Panc1 (cell line): ENCODE results near the gene ADGRD1. TPM values are rescaled to one million over a fixed set of nuclear protein-coding genes. Genes with fewer than 3 reads are reported as not detected.

ENCODE experiments used
- ATAC-seq: fragments of 200-7000 bp; cut with Tn5 transposase; 2 replicates; pipeline ENCODE4 v1.9.1; 2020; ENCODE audit warnings: mild to moderate bottlenecking, moderate library complexity
- BruUV-seq: library from RNA; stranded (reverse); fragments of 400-500 nt; replicated peaks from 2 replicates; lab custom pipeline; 2021; lab: Mats Ljungman, UMichigan
- CTCF ChIA-PET: fragments of 300-600 bp; sonication (Branson Sonifier 250); formaldehyde crosslinking; loops from one replicate; lab custom pipeline; 2022; ENCODE audit warnings: antibody characterized with exemption; lab: Charles Lee
- POLR2A ChIA-PET: fragments of 300-600 bp; sonication (Branson Sonifier 250); formaldehyde crosslinking; loops from one replicate; lab custom pipeline; 2022; ENCODE audit warnings: antibody characterized with exemption; lab: Charles Lee
- DNase-seq: peaks from one replicate; pipeline ENCODE4 v3.0.0-alpha.2; 2010; ENCODE audit warnings: low read depth, low spot score
- H3K27ac ChIP-seq: 2 replicates; pipeline ENCODE4 v1.5.1; 2011; ENCODE audit warnings: mild to moderate bottlenecking, low read length, inconsistent platforms
- H3K27me3 ChIP-seq: fragments of 200-500 bp; sonication (Bioruptor generic); 2 replicates; pipeline ENCODE4 v1.6.0; 2014; ENCODE audit warnings: low read length, inconsistent platforms; ENCODE audit not compliant: control insufficient read depth, insufficient read depth
- H3K36me3 ChIP-seq: fragments of 200-500 bp; sonication (Bioruptor generic); 2 replicates; pipeline ENCODE4 v1.5.1; 2014; ENCODE audit warnings: inconsistent platforms, mild to moderate bottlenecking, low read length, moderate library complexity; ENCODE audit not compliant: control insufficient read depth, insufficient read depth
- H3K4me1 ChIP-seq: 2 replicates; pipeline ENCODE4 v1.5.1; 2011; ENCODE audit warnings: inconsistent platforms, mild to moderate bottlenecking, low read length, moderate library complexity; ENCODE audit not compliant: control insufficient read depth, insufficient read depth
- H3K4me3 ChIP-seq, 2 experiments: 2 replicates each; pipeline ENCODE4 v1.5.1; 2011 to 2012; ENCODE audit warnings: low read depth in 2 of 2, low read length in 2 of 2, mild to moderate bottlenecking in 2 of 2, inconsistent platforms in 1 of 2, moderate library complexity in 1 of 2
- H3K9me3 ChIP-seq: fragments of 200-500 bp; sonication (Bioruptor generic); 2 replicates; pipeline ENCODE4 v1.5.1; 2014; ENCODE audit warnings: low read depth, mild to moderate bottlenecking, inconsistent platforms, low read length, moderate library complexity; ENCODE audit not compliant: control insufficient read depth, insufficient read depth
- CTCF ChIP-seq: fragments of 450-650 bp; IDR thresholded peaks from 2 replicates; pipeline ENCODE4 v1.5.1; 2017; ENCODE audit warnings: mild to moderate bottlenecking
- POLR2AphosphoS5 ChIP-seq: IDR thresholded peaks from 2 replicates; pipeline ENCODE4 v1.6.1; 2012; ENCODE audit warnings: mild to moderate bottlenecking, low read depth, low read length, moderate library complexity
- SIN3A ChIP-seq: IDR thresholded peaks from 2 replicates; pipeline ENCODE4 v1.6.1; 2012; ENCODE audit warnings: low read depth, mild to moderate bottlenecking, low read length, moderate library complexity, borderline replicate concordance; ENCODE audit not compliant: insufficient read depth
- TCF7L2 ChIP-seq: IDR thresholded peaks from 2 replicates; pipeline ENCODE4 v1.6.1; 2011; ENCODE audit warnings: mild to moderate bottlenecking, low read depth, low read length, inconsistent platforms
- in situ Hi-C: cut with HindIII; loops from 2 replicates; pipeline ENCODE4 v1.10.0; 2016; ENCODE audit warnings: low sequenced_read_pairs, low pct_unique_long_range_greater_than_20kb
- intact Hi-C: fragments of 100-400 bp; cut with micrococcal nuclease; formaldehyde crosslinking; loops from one replicate; pipeline ENCODE4 v1.10.0; 2022; ENCODE audit not compliant: unreplicated experiment
- total RNA-seq: library from RNA; stranded (reverse); gene quantifications from one replicate; pipeline ENCODE4 v1.2.1, GENCODE V29; 2021; ENCODE audit not compliant: unreplicated experiment
- TF ChIP-seq, protein P1 (sequence below), 2 experiments: IDR thresholded peaks; 2 replicates each; pipeline ENCODE4 v1.6.1; 2011 to 2012; ENCODE audit warnings: low read depth in 2 of 2, control low read depth in 1 of 2, low read length in 1 of 2, mild to moderate bottlenecking in 1 of 2, moderate library complexity in 1 of 2; ENCODE audit not compliant: insufficient read depth in 1 of 2

ADGRD1 gene
- total RNA-seq, 1 experiment from 2014 or later: 0.21 TPM

DNA sequence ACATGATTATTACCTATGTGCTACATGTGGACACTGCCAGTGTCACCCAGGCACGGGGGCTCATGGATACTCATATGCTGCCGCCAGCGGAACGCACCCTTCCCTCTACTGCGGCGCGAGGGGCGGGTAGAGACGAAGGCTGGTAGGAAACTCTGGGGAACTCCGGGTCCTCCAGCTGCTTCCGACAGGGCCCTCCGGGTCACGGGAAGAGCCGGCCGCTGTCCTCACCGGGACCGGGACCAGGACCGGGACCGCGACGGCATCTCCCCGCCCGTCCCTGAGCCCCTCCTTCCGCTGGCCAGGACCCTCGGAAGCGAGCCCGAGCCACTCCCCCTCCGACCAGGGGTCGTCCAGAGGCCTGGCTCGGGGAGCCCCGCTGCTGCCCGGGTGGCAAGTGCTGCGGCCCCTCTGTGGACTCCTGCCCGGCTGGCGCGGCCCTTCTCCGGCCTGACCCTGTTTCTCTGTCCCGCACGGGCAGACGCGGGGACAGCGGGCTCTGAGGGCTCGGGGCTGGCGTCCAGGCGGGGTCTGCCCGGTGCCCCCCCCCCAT, 209.6 kb downstream of the ADGRD1 start:
- DNase-seq (no peak), ATAC-seq (no peak)
- H3K9me3 ChIP-seq: no peaks in the 10 kb centered on the region
- H3K36me3 ChIP-seq: no peaks in the 10 kb centered on the region
- BruUV-seq: no TSS peak
- peaks cover 2% of the 10 kb centered on the region; the same call in 1 of the 2 replicates for H3K27me3 ChIP-seq
- ChIA-PET CTCF (interaction anchor here (0.5 kb wide), 1 partner anchor 17 kb away, joined by 4 read pairs; no protein-coding TSS in a partner anchor), POLR2A (no interaction called here)
- no peak overlapping the region for H3K27ac ChIP-seq
- in situ Hi-C loops (no loop called here), intact Hi-C loops (no loop called here)
- H3K4me3 ChIP-seq: no peak overlapping the region
- no peaks in the 10 kb centered on the region for H3K4me1 ChIP-seq
- TF ChIP-seq, protein P1, sequence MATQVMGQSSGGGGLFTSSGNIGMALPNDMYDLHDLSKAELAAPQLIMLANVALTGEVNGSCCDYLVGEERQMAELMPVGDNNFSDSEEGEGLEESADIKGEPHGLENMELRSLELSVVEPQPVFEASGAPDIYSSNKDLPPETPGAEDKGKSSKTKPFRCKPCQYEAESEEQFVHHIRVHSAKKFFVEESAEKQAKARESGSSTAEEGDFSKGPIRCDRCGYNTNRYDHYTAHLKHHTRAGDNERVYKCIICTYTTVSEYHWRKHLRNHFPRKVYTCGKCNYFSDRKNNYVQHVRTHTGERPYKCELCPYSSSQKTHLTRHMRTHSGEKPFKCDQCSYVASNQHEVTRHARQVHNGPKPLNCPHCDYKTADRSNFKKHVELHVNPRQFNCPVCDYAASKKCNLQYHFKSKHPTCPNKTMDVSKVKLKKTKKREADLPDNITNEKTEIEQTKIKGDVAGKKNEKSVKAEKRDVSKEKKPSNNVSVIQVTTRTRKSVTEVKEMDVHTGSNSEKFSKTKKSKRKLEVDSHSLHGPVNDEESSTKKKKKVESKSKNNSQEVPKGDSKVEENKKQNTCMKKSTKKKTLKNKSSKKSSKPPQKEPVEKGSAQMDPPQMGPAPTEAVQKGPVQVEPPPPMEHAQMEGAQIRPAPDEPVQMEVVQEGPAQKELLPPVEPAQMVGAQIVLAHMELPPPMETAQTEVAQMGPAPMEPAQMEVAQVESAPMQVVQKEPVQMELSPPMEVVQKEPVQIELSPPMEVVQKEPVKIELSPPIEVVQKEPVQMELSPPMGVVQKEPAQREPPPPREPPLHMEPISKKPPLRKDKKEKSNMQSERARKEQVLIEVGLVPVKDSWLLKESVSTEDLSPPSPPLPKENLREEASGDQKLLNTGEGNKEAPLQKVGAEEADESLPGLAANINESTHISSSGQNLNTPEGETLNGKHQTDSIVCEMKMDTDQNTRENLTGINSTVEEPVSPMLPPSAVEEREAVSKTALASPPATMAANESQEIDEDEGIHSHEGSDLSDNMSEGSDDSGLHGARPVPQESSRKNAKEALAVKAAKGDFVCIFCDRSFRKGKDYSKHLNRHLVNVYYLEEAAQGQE (IDR thresholded peaks at IDR 0.05; ENCODE audit: insufficient read depth in 1 of 2, low read depth in 2 of 2, low read length in 1 of 2): no peak
- TF ChIP-seq TCF7L2 (no peak), SIN3A (no peak), CTCF (no peak), POLR2AphosphoS5 (no peak)

DNA sequence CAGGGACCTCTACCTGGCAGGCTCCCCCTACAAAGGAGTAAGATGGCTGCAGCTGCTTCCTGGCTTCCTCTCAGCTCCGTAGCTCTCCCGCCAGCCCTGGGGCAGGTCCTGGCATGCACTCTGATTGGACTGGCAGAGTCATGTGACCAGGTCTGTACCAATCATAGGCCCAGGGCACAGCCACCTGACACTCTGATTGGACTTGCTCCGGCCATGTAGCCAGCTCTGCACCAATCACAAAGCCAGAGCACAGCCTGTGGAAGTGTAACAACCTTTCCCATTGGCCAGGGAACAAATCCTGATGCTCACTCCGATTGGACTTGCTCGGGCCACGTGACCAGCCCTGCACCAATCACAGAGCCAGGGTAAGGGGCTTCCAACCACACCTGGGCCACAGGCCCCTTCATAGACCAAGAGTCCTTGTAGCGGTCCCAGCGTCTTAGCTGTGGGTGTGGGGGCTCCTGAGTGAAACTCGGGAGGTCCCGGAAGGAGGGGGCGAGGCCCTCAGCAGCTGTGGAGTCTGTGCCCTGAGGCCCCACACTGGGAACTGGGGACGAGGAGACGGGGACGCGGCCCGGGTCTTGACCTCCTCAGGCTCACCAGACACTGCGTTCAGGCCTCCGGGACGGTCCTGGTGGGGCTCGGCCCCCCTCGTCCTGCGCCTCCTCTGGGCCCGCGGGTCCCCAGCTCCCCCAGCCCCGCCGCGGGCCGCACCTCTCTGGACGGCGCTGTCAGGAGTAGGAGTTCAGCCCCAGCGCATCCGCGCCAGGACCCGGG, 210.6 kb downstream of the ADGRD1 start:
- no peak overlapping the region for H3K27ac ChIP-seq
- peaks cover 2% of the 10 kb centered on the region; the same call in 1 of the 2 replicates for H3K27me3 ChIP-seq
- no peak for DNase-seq
- no peak overlapping the region for H3K4me3 ChIP-seq
- H3K36me3 ChIP-seq: no peaks in the 10 kb centered on the region
- CTCF ChIA-PET: no interaction called here
- no peaks in the 10 kb centered on the region for H3K9me3 ChIP-seq
- in situ Hi-C loops: no loop called here
- no peak for ATAC-seq
- TF ChIP-seq TCF7L2 (no peak), POLR2AphosphoS5 (no peak), CTCF (no peak), SIN3A (no peak)
- TF ChIP-seq, protein P1 (IDR thresholded peaks at IDR 0.05; ENCODE audit: insufficient read depth in 1 of 2, low read depth in 2 of 2, low read length in 1 of 2): no peak
- POLR2A ChIA-PET: no interaction called here
- H3K4me1 ChIP-seq: no peaks in the 10 kb centered on the region
- intact Hi-C loops: no loop called here
- BruUV-seq: no TSS peak
